ENCODE data around the gene ADAM19.
"Not testable (repeated sequence)": the region's sequence is repeated elsewhere in the genome, so short reads cannot be mapped to it uniquely, and the experiment has no call there.

The ADAM19 gene

GRCh38 chr5:157431544-157432200, 143.9 kb downstream of the ADAM19 start:
- DNase-seq (ENCODE audit: low read depth in 2 of 2), result no peak

DNA sequence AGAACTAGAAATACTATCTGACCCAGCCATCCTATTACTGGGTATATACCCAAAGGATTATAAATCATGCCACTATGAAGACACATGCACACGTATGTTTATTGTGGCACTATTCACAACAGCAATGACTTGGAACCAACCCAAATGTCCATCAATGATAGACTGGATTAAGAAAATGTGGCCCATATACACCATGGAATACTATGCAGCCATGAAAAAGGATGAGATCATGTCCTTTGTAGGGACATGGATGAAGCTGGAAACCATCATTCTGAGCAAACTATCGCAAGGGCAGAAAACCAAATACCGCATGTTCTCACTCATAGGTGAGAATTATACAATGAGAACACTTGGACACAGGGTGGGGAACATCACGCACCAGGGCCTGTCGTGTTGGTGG, 145.7 kb downstream of the ADAM19 start:
- DNase-seq (ENCODE audit: low read depth in 2 of 2), result not testable (repeated sequence)

Data from stimulated activated CD8-positive, alpha-beta memory T cell treated with anti-CD3 and anti-CD28 coated beads, Interleukin-2, amount 100 ng/mL, for 48 hours (primary cell).